GM13977 (cell line): ENCODE measurements around the gene MLPH.

ENCODE experiments used
- DNase-seq: peaks from one replicate; pipeline ENCODE4 v3.0.0; 2012; ENCODE audit warnings: low spot score
- in situ Hi-C: fragments of 300-500 bp; cut with MboI; formaldehyde crosslinking; loops from one replicate; pipeline ENCODE4 v1.12.0; 2022; ENCODE audit warnings: low sequenced_read_pairs, low pct_unique_long_range_greater_than_20kb, mixed read lengths, inconsistent platforms; ENCODE audit not compliant: unreplicated experiment
- TF ChIP-seq, protein P1 (sequence below): IDR thresholded peaks from 2 replicates; pipeline ENCODE4 v1.5.1; 2012; ENCODE audit warnings: mild to moderate bottlenecking, control low read depth; ENCODE audit not compliant: insufficient read depth; ENCODE audit errors: extremely low read depth, missing control alignments

The MLPH gene

DNA sequence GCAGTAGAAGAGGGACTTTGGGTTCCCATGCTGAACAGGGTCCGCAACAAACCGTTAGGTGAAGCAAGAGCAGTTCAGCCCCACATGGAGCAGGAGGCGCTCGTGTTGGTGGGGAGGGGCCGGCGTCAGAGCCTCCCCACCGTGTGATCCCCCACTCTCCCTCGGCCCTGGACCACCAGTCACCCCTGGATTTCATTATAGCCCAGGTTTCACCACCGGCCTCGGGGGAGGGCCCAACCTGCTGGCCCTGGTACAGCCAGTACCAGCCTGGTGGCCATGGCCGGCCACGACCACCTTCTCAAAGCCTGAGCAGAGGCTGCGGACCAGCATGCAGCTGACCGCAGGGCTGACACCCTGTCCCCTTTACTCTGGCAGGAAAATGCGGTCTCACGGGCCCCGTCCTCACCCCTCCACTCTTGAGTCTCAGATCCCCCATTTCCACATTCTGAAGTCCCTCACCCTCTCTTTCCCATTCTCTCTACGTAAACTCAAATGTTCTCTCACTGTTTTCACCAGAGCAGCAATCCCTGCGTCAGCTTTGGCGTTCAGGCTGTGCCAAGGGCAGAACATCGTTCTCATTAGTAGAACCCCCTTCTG, 8.6 kb downstream of the MLPH start:
- TF ChIP-seq, protein P1, sequence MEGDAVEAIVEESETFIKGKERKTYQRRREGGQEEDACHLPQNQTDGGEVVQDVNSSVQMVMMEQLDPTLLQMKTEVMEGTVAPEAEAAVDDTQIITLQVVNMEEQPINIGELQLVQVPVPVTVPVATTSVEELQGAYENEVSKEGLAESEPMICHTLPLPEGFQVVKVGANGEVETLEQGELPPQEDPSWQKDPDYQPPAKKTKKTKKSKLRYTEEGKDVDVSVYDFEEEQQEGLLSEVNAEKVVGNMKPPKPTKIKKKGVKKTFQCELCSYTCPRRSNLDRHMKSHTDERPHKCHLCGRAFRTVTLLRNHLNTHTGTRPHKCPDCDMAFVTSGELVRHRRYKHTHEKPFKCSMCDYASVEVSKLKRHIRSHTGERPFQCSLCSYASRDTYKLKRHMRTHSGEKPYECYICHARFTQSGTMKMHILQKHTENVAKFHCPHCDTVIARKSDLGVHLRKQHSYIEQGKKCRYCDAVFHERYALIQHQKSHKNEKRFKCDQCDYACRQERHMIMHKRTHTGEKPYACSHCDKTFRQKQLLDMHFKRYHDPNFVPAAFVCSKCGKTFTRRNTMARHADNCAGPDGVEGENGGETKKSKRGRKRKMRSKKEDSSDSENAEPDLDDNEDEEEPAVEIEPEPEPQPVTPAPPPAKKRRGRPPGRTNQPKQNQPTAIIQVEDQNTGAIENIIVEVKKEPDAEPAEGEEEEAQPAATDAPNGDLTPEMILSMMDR, result no peak
- in situ Hi-C loops, result no loop called here
- DNase-seq, result no peak

DNA sequence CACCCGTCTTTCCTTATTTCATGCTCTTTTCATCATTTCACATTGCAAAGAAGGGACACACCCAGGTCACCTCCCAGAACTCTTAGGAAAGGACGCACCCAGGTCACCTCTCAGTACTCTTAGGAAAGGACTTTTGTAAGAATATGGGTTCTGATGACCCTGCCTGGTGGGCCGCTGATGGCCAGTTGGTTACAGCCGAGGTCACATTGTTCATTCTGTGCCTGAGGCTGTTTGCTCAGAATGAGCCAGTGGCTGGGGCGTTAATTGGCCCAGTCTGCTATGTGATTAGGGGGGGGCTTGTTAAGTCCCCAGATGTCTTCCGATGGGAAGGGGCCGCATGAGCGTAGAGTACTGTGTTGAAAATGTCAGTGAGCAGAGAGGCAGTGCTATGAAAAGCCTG, 9.4 kb downstream of the MLPH start:
- TF ChIP-seq, protein P1, result no peak
- in situ Hi-C loops, result no loop called here
- DNase-seq, result no peak

DNA sequence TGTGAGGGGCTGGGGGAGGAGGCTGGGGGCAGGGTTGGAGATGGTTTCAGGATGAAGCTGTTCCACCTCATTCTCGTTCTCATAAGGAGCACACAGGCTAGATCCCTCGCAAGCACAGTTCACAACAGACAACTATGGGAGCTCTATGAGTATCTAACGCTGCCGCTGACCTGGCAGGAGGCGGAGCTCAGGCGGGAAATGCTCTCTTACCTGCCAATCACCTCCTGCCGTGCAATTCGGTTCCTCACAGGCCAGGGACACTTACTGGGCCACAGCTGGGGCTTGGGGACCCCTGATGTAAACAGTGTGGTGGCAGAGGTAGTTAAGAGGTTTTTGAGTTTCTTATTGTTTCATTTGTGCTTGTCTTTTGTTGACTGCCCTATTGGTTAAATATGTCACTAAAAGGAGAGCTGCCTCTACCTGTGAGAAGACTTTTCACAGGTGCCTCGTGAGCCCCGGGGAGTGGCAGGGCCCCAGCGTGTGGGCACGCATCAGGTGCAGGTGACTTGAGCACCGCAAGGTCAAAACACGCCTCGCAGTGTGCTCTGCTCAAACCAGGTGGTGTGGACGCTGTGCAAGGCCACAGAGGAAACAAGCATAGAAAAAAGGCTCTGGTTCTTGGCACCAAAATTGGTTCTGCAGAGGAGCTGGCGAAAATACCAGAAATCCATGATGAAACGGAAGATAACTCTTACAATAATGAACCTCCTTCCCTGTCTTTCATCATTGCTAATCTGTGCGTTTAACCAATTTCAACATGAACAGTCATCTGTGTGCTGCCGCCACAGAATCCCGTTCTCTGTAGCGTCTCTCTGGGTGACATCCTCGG, 10.2 kb downstream of the MLPH start:
- in situ Hi-C loops, result no loop called here
- DNase-seq, result no peak
- TF ChIP-seq, protein P1, result no peak

DNA sequence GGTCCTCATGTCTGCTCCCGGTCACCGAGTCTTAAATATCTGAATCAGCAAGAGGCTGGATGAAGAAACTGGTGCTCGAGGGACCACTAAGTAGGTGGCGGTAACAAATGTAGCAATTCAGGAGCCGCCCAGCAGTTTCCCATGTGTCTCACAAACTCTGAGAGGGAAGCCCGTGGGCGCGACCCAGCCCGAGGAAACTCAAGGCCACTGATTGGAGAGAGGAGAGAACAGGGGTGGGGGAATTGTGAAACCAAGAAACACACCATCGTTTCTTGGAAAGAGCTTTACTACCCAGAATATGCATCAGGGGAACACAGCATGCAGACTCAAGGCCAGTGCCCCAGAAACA, 10.8 kb downstream of the MLPH start:
- no peak for DNase-seq
- TF ChIP-seq, protein P1, result no peak
- in situ Hi-C loops, result no loop called here

DNA sequence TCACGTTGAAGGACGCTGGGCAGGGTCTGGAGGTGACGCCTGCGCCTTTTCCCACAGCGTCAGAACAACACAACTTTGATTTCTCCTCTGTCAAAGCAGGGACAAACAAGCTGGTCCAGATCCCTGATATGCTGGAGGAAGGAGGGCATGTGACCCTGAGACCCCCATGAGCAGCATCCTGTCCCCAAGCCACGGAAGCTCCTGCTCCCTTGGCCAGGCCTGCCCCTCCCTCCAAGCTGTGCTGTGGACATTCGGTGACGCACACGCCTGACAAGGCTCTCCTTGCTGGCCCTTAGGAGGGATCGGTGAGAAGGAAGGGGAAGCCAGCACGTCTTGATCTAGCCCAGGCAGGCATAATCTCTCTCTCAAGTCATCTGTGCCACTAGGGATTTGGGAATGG, 11.3 kb downstream of the MLPH start:
- TF ChIP-seq, protein P1, result no peak
- in situ Hi-C loops, result no loop called here
- DNase-seq, result no peak

DNA sequence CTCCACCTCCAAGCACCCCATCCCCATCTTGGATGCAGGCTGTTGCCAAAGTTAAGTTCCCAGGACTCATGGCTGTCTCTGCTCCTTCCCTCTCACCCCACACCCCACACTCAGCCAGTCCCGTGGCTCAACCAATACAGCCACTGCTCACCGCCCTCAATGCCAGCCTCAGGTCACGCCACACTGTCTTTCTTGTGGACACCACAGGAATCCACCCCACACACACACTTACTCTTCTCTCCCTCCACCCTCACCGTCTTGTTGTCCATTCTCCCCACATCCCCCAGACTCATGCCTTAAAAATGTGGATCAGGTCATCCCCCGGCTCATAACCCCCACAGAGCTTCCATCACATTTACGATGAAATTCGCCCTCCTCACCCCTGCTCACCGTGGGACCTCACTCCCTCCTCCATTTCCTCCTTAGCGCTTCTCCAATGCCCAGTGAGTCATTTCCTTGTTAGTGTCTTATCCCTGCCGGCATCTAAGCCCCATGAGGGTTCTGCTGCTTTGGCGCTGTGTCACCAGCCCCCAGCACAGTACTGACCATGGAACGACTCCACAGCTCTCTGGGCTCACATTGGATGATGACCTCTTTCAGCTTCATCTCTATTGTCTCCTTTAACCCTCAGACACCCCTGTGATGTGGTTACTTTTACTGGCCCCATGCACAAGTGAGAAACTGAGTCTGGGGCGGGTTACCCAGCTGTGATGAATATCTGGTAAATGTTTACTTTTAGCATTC, 13.8 kb downstream of the MLPH start:
- DNase-seq, result no peak
- TF ChIP-seq, protein P1, result no peak
- in situ Hi-C loops, result loop anchor here (10.0 kb wide), 1 partner anchor 74 kb away; no protein-coding TSS in a partner anchor
